Calu3 (cell line): ENCODE results near the gene CALN1. TPM values are rescaled to one million over a fixed set of nuclear protein-coding genes. Genes with fewer than 3 reads are reported as not detected.

Experiments
- BruUV-seq: library from RNA; stranded (reverse); fragments of 400-500 nt; replicated peaks from 2 replicates; lab custom pipeline; 2021; lab: Mats Ljungman, UMichigan
- CTCF ChIA-PET: fragments of 300-600 bp; sonication (Branson Sonifier 250); formaldehyde crosslinking; loops from one replicate; lab custom pipeline; 2022; ENCODE audit warnings: antibody characterized with exemption; lab: Charles Lee
- DNase-seq: peaks from one replicate; pipeline ENCODE4 v3.0.0; 2022
- H3K27ac Mint-ChIP-seq: one replicate; pipeline ENCODE4 v1.8.0; 2022; ENCODE audit warnings: mixed read lengths; ENCODE audit not compliant: unreplicated experiment
- H3K27me3 Mint-ChIP-seq: one replicate; pipeline ENCODE4 v1.8.0; 2022; ENCODE audit warnings: mixed read lengths; ENCODE audit not compliant: unreplicated experiment
- H3K36me3 Mint-ChIP-seq: one replicate; pipeline ENCODE4 v1.8.0; 2022; ENCODE audit warnings: mild to moderate bottlenecking, moderate library complexity, mixed read lengths; ENCODE audit not compliant: insufficient read depth, unreplicated experiment
- H3K4me1 Mint-ChIP-seq: one replicate; pipeline ENCODE4 v1.8.0; 2022; ENCODE audit warnings: mild to moderate bottlenecking, low read depth, mixed read lengths; ENCODE audit not compliant: unreplicated experiment
- H3K4me3 Mint-ChIP-seq: one replicate; pipeline ENCODE4 v1.8.0; 2022; ENCODE audit warnings: mild to moderate bottlenecking, low read depth, moderate library complexity, mixed read lengths; ENCODE audit not compliant: unreplicated experiment
- H3K9me3 Mint-ChIP-seq: one replicate; pipeline ENCODE4 v1.8.0; 2022; ENCODE audit warnings: low read depth, mixed read lengths; ENCODE audit not compliant: unreplicated experiment
- intact Hi-C: fragments of 100-400 bp; cut with micrococcal nuclease; formaldehyde crosslinking; loops from one replicate; pipeline ENCODE4 v1.10.0; 2022; ENCODE audit not compliant: unreplicated experiment
- total RNA-seq: library from RNA; stranded (reverse); gene quantifications from 2 replicates; pipeline ENCODE4 v1.2.3, GENCODE V29; 2022
- TF ChIP-seq, protein P1 (sequence below): fragments of 200-600 bp; IDR thresholded peaks from one replicate; pipeline ENCODE4 v1.8.0; 2022; ENCODE audit warnings: antibody characterized with exemption; ENCODE audit not compliant: unreplicated experiment

CALN1 gene
- total RNA-seq, 1 experiment from 2014 or later, result not detected

DNA sequence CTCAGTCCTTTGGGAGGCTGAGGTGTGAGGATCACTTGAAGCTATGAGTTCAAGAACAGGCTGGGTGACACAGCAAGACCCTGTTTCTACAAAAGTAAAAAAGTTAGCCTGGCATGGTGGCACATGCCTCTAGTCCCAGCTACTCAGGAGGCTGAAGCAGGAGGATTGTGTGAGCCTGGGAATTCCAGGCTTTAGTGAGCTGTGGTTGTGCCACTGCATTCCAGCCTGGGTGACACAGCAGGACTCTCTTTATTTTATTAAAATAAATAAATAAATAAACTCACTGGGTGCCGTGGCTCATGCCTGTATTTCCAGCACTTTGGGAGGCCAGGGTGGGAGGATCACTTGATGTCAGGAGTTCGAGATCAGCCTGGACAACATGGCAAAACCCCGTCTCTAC, 607.9 kb downstream of the CALN1 start:
- CTCF ChIA-PET, result no interaction called here
- Mint-ChIP-seq H3K4me1 (no peaks in the 10 kb centered on the region), H3K27ac (no peak overlapping the region), H3K4me3 (no peak overlapping the region), H3K9me3 (peaks cover 5% of the 10 kb centered on the region), H3K36me3 (no peaks in the 10 kb centered on the region), H3K27me3 (no peaks in the 10 kb centered on the region)
- intact Hi-C loops, result no loop called here
- TF ChIP-seq, protein P1, sequence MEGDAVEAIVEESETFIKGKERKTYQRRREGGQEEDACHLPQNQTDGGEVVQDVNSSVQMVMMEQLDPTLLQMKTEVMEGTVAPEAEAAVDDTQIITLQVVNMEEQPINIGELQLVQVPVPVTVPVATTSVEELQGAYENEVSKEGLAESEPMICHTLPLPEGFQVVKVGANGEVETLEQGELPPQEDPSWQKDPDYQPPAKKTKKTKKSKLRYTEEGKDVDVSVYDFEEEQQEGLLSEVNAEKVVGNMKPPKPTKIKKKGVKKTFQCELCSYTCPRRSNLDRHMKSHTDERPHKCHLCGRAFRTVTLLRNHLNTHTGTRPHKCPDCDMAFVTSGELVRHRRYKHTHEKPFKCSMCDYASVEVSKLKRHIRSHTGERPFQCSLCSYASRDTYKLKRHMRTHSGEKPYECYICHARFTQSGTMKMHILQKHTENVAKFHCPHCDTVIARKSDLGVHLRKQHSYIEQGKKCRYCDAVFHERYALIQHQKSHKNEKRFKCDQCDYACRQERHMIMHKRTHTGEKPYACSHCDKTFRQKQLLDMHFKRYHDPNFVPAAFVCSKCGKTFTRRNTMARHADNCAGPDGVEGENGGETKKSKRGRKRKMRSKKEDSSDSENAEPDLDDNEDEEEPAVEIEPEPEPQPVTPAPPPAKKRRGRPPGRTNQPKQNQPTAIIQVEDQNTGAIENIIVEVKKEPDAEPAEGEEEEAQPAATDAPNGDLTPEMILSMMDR, result no peak
- no peak for DNase-seq
- no TSS peak for BruUV-seq

DNA sequence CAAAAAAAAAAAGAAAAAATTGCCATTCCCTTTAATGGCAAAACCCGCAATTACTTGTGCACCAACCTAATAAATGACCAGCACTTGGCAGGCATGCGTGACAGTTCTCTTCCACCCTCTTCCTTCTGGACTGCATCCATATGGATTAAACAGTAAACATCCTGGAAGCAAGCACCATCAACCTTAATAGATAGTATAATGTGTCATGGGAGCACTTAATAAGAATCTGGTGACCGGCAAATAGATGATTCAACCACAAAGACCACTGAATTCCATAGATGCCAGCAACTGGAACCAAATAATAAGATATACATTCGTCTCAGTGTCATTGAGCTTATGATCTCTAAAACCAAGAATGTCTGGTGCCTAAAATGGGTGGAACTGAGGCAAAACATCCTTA, 610.2 kb downstream of the CALN1 start:
- Mint-ChIP-seq H3K27me3 (no peaks in the 10 kb centered on the region), H3K4me1 (no peaks in the 10 kb centered on the region), H3K9me3 (peaks cover 7% of the 10 kb centered on the region), H3K27ac (no peak overlapping the region), H3K36me3 (no peaks in the 10 kb centered on the region), H3K4me3 (no peak overlapping the region)
- no TSS peak for BruUV-seq
- CTCF ChIA-PET, result no interaction called here
- TF ChIP-seq, protein P1, result no peak
- intact Hi-C loops, result no loop called here
- no peak for DNase-seq

DNA sequence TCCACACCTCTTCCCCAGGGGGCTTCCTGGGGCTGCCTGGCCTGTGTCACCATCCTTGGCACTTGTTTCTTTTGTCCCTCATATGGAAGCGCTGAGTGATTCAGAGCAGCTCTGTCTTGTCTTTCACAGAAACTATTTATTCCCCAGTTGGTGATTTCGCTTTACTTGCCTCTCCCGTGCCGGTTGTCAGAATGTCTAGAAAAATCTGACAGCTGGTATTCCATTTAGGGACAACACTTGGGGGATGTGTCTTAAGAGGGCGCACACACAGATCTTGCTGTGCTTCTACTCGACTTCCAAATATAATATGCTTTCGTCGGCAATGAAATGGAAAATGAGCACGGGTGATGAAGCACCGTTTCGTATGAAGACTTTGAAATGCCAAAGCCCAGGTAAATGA, 611.8 kb downstream of the CALN1 start:
- BruUV-seq, result no TSS peak
- peaks cover 5% of the 10 kb centered on the region for H3K9me3 Mint-ChIP-seq
- TF ChIP-seq, protein P1, result no peak
- CTCF ChIA-PET, result no interaction called here
- intact Hi-C loops, result no loop called here
- H3K4me3 Mint-ChIP-seq, result no peak overlapping the region
- H3K27ac Mint-ChIP-seq, result no peak overlapping the region
- DNase-seq, result no peak
- no peaks in the 10 kb centered on the region for H3K4me1 Mint-ChIP-seq
- no peaks in the 10 kb centered on the region for H3K27me3 Mint-ChIP-seq
- H3K36me3 Mint-ChIP-seq, result no peaks in the 10 kb centered on the region

DNA sequence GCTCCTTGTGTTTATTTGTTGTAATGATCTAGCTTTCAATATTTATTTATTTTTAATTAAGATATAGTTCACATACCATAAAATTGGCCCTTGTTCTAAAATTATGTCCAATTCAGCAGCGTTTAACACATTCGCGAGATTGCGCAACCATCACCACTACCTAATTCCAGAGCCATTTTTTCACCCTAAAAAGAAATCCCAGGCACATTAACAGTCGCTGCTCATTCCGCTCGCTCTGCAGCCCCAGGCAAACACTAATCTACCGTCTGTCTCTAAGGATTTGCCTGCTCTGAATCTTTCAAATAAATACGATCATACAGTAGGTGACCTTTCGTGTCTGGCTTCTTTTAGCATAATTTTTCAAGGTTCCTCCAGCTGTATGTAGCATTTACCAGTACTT, 616.7 kb downstream of the CALN1 start:
- intact Hi-C loops, result no loop called here
- CTCF ChIA-PET, result no interaction called here
- TF ChIP-seq, protein P1, result no peak
- BruUV-seq, result no TSS peak
- Mint-ChIP-seq H3K4me3 (no peak overlapping the region), H3K27ac (no peak overlapping the region), H3K36me3 (no peaks in the 10 kb centered on the region), H3K4me1 (no peaks in the 10 kb centered on the region), H3K9me3 (peaks cover 9% of the 10 kb centered on the region), H3K27me3 (no peaks in the 10 kb centered on the region)
- DNase-seq, result no peak
